T-helper 9 cell (primary cell): ENCODE measurements around the gene PACC1.

Experiments used
- DNase-seq: peaks from one replicate; pipeline ENCODE4 v3.0.0-alpha.2; 2020

Gene PACC1

DNA sequence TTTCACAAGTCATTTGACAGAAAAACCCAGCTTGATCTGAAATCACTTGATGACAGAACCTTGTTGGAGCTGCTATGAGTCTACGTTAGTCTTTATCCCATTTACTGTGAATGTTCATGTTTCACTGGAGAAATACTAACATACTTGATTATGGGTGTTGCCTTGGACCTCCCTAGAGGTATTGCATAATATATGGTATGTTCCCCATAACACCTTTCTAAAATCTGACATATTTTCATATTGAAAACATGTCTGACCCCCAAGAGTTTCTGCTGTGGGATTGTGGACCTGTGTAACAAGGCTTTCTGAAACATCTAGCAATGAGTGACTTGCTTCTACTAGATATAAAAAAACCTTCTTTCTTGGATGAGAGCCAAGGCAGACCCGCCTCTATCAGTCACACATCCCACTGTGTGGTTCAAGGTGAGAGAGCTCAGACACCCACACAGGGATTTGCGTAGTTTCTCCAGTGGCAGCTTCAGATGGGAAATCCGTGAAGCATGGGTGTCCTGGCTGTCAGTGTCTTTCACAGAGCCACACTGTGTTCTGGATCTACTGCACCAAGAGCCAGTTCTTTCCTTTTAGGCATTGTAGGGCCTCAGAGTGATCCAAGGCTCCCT is 22.6 kb upstream of the PACC1 start:
- DNase-seq, result no peak

DNA sequence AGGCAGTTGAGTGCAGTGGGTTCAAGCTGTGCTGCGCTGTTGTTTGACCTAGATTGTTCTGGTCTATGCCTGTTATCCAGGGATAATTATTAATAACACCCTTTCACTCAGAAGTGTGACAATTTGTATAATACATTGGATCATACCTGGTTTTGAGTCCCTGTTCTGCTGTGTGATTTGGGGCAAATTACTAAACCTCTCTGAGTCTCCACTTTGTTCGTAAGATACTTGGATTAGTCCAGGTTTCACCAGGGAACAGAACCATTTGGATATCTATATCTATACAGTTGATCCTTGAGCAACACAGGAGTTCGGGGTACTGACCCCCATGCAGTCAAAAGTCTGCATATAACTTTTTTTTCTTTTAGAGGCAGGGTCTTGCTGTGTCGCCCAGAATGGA is 20.3 kb upstream of the PACC1 start:
- no peak for DNase-seq

DNA sequence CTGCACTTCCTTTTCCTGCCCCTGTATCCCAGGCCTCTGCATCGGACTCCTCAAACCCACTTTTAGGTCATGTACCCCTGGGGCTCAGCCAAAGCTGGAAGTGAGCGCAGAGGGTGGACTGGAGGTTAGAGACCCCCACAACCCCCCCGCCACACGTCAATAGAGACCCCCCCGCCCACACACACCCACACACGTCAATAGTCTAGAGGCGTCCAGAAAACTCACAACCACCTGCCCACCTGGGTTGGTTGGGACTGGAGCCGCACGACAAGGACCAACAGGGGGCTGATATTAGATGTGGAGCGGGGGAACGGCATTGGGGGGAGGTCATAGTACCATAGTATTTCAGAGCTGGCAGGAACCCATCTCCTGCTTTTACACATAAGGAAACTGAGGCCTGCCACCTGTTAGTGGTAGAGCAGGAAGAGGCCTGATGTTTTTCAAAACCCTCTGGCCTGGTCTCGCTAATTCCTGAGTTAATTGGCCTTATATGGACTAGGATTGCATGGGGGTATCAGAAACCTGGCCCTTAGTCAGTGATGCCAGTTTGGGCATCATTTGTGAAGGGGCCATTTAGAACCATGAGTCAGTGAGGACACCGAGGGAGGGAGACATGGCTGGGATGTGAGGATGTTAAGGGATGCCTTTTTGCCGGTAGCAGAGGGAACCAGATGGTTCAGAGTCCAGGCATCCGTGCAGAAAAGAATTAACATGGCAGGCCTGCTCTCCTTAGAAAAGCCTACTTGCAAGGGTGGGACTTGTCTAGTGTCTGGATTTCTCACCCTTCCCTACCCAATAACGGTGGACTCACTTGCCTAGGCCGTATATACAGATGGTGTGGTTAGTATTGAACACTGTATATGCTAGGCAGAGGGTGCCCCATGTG is 19.1 kb upstream of the PACC1 start:
- DNase-seq, result no peak

DNA sequence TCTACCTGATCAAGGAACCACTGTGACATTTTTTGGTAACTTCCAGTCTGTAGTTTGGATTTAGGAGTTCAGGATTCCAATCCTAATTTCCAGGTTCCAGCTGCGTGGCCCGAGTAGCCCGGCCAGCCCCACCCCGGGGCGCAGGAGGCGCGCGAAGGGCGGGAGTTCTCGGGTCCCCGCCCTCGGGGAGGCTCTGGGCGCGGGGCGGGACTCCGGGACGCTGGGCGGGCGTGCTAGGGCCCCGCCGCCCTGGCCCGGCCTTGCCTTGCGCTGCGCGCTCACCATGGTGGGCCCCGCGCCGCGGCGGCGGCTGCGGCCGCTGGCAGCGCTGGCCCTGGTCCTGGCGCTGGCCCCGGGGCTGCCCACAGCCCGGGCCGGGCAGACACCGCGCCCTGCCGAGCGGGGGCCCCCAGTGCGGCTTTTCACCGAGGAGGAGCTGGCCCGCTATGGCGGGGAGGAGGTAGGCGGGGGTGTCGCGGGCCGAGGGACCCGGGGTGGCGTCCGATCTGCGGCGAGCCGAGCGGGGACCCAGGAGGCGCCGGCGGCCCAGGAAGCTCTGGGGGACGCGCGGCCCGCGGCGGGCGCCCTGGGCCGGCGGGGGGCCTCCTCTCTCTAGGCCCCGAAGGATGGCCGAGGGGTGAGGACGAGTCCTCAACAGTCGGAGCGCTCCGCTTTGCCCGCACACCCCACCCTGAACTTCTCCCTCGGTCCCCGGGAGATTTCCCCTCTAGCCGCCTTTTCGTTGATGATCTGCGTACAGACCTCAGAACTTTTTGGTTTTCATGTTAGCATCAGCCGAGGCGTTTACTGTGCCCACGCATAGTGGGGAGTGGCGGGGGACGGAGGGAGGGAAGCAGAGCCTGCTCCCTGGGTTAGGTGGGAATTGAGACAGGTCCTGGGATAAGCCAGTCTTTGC is 18.2 kb upstream of the PACC1 start, which contains the start of gene NENF:
Gene NENF (plus strand): TSS at position 260 of the 916 bp plus-strand sequence. CDS start 24 bp downstream, at position 284.
- peak; percentile 61 for DNase-seq

DNA sequence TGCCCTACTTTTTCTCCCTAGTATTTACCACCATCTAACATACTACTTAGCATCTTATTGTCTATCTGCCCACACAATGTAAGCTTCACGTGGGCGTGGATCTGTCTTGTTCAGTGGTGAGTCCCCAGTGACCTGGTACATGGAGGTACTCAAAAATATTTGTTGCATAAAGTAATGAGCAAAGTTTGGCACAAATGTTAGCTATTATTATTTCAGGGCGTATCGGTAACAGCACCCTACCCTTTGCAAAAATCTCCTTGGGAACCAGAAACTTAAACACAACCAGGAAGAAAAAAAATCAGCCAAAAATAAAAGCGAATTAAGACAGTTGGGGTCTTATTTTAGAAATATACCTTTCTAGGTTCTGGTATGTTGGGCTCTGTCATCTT is 17.6 kb upstream of the PACC1 start:
- DNase-seq, result no peak

DNA sequence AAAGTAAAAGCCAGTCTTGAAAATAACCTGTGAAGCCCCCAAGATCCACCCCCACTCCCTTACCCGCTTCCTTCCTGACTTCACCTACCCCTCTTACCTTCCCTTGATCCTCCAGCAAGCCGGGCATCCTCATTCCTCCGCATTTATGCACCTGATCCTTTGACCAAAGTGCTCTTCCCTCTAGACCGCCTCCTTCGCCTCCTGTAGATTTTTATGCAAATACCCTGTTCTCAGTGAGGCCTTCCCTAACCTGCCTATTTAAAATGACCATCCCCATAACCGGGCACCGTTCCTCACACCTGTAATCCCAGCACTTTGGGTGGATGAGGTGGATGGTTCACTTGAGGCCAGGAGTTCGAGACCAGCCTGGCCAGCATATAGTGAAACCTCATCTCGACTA is 17.0 kb upstream of the PACC1 start:
- no peak for DNase-seq

DNA sequence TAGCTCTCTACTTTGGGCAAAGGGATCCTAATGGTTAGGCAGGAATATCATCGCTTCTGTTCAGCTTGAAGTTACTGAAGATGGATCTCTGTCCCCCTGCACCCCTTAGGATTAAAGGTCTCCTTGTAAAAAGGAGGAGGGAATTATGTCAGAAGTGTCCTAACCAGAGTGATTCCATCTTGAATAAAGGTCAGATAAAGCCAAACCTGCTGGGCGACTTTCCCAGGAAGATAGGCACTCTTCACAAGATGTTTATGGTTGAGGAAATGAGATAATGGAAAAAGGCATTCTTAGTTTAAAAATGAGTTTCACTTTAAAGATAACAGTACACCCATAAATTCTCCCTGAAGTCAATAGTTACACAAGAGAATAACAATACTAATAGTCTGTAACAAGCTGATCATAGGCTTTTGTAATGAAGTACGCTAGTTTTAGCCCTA is 16.3 kb upstream of the PACC1 start:
- no peak for DNase-seq

DNA sequence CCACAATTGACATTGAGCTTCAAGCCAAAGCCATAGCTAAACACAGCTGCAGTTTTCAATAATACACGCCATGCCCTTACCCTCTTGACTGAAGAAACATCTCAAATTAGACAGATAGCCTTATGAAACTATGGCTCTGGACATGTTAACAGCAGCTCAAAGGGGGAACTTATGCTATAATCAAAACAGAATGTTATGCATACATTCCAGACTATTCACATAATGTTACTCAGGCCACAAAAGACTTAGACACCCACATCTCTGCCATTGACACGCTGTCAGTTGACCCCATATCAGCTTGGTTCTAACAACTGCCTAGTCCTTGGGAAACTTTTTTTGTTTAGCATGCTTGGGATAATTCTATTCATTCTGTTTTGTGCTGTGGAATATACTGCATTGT is 15.7 kb upstream of the PACC1 start:
- no peak for DNase-seq

DNA sequence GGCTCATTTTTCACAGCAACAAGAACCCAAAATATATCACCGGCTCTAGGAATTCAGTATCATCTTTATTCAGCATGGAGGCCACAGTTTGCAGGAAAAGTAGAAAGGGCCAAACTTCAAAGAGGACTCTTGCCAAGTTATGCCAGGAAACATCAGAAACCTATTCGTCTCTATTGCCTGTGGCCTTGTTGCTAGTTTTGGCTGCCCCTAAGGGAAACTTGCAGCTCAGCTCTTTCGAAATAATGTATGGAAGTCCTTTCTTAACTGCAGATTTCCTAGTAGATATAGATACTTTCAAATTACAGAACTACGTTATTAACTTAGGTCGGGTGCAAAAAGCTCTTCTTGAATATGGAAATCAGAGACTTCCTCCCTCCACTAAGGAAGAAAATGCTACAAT is 13.8 kb upstream of the PACC1 start:
- no peak for DNase-seq

DNA sequence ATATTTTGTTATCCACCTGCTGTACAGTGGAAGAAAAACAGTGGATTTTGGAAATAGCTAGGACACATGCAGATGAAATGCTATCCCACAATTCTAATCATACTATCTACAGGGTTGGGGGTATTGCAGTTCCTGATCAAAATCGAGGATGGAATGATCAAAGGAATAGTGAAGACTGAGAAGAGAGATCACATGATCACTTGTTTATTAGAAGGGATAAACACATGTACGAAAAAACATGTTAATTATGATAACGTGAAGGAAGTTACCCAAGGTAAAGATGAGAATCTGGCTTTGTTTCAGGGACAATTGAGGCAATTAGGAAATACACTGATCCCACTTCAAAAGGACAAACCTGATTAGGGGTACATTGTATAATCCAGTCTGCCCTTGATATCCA is 9.2 kb upstream of the PACC1 start:
- DNase-seq, result no peak

DNA sequence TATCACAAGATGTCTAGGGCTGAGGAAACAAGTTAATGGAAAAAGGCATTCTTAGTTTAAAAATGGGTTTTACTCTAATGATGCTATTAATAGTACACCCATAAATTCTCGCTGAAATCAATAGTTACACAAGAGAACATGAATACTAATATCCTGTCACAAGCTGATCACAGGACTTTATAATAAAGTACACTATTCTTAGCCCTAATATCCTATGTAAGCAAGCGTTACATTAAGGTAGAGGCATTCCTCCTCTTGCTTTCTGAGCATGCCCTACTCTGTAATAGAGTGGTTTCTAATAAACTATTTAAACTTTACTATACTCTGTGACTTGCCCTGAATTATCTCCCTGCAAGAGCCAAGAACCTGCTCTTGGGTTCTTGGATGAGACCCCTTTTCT is 6.5 kb upstream of the PACC1 start:
- no peak for DNase-seq

DNA sequence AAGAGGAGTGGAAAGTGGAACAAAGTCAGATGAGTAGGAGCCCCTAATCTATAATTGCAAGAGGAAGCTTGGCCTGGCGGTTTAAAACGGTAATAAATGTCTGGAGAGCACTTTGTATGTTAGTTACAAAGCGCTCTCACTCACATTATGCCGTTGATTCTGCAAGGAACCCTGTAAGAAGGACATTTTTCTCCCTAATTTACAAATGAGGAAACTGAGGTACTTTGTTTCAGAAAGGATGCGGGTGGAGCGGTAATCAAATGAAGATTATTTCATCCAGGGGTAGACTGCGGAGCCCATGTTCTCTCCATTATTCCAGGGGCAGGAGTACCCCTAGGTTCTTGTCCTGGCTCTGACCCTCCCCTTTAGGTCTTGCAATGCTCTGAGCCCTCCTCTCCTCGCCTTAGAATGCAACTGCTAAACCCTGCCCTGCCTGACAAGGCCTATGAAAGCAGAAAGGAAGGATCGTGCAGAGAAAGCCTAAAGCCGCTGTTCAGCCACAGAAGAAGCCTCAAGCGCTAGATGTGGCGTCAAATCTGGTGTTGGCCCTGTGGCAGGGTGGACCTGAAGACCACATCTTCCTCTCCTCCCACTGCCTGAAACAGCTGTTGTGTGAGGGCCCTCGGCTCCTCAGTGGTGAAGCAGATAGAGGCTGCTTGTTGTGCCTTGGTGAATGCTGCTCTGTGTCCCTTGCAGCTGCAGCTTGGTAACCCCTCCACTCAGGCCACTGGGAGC is 588 bp upstream of the PACC1 start:
- no peak for DNase-seq

DNA sequence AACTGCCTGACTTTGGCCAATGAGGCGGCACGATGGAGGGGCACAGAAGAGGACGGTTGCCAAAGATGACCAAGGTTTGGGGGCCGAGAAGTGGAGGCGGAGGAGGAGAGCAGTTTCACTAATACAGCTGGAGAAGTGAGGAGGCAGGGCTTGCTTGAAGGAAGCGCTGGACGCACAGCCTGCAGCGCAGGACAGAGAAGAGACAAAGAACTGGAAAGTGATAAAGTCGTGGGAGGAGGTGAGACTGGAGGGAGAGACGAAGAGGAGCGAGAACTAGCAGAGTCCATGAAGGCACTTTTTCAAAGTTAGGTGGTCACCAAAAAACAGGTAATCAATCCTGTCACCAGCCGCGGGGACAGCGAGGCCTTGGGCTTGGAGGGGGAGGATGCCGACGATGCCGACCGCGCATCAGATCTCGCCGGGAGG is 771 bp downstream of the PACC1 start:
- no peak for DNase-seq

DNA sequence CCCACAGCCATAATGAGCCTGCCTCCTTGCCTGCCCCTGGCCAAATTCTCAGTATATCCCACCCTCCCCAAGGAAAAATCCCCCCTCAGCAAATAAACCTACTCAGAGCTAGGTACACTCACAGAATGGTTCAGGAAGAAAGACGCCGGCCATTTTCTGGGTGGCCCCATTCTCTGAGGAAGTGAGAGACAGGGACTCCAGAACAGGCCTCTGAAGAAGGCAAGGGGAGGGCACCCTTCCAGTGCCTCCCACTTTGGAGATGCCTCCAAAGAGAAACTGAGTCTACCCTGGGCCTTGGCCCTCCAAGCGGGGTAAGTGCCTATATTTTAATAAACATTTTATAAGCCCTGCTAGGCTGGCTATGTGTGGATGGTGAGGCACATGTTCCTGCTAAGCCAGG is 2.3 kb downstream of the PACC1 start:
- no peak for DNase-seq

DNA sequence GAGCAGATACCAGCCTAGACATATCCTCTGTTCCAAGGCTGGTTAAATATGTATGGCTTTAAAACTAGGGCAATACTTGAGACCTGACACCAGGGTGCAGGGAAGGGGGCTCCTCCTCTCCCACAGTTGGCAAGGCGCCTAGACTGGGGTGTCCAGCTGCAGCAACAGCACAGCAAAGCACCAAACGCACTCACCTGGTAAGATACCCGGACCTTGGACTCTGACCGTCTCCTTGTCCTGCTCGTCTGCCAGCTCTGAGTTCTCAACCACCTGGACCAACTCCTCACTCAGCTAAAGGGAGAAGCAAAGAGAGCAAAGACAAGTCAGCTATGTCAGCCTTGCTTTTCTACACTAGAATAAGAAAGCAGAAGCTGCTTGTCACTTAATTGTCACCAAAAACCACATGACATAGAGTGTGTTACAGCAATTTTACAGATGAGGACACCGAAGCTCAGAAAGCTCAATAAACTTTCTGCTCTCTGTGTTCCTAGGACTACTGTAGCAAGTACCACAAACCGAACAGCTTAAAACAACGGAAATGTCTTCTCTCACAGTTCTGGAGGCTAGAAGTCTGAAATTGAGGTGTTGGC is 4.4 kb downstream of the PACC1 start:
- no peak for DNase-seq

DNA sequence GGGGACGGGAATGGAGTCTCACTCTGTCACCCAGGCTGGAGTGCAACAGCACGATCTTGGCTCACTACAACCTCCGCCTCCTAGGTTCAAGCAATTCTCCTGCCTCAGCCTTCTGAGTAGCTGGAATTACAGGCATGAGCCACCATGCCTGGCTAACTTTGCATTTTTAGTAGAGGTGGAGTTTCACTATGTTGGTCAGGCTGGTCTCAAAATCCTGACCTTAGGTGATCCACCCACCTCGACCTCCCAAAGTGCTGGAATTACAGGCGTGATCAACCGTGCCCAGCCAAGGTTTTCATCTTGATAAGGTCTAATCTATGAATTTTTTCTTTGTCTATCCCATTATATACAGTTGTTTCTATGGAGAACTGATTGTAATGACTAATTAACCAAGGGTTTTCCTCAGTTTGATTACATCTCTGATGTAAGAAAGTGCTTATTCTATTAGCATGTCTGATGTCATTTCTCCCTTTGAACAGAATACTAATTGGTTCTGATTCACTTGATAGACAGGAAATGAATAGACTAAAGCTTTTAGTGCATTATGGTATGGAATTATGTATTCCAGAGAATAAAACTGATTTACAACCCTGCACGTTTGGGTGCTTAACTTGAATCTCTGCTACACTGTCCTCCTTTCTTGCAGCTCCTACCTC is 11.9 kb downstream of the PACC1 start:
- DNase-seq, result no peak

DNA sequence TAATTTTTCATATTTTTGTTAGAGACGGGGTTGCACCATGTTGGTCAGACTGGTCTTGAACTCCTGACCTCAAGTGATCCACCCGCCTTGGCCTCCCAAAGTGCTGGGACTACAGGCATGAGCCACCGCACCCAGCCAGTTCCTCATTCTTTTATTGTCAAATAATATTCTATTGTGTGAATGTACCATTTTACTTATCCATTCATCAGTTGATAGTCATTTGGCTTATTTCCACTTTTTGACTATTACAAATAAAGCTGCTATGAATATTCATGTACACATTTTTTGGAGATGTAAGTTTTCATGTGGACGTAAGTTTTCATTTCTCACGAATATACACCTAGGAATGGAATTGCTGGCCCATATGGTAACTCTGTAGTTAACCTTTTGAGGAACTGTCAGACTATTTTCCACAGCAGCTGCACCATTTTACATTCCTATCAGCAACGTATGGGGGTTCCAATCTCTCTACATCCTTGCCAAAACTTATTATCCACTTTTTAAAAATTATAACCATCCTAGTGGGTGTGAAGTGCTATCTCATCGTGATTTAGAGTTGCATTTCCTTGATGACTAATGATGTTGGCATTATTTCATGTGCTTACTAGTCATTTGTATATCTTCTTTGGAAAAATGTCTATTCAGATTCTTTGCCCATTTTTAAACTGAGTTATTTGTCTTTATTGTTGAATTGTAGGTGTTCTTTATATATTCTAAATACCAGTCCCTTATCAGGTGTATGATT is 12.7 kb downstream of the PACC1 start:
- DNase-seq, result no peak

DNA sequence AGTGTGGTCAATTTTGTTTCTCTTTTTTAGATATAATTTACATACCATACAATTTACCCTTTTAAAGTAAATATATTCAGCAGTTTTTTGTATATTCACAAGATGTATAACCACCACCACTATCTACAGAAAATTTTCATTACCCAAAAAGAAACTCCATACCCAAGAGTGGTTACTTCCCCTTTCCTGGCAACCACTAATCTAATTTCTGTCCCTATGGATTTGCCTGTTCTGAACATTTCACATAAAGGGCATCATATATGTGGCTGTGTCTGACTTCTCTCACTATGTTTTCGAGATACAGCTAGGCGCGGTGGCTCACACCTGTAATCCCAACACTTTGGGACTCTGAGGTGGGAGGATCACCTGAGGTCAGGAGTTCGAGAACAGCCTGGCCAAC is 13.6 kb downstream of the PACC1 start:
- no peak for DNase-seq

DNA sequence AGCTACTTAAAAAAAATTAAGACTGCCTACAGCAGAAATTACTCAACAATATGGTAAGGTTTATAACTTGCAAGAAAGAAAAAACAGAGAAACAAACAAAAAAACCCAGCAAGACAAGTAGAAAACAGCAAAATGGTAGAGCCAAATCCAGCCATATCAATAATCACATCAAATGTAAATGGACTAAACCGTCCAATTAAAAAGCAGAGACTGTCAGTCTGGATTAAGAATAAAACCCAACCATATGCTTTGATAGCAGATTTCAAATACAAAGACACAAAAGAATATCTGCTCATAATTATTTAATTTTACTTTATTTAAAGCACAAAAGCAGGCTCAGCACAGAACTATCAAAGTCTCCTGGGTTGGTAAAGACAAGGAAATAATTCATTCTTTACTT is 17.5 kb downstream of the PACC1 start:
- DNase-seq, result no peak

DNA sequence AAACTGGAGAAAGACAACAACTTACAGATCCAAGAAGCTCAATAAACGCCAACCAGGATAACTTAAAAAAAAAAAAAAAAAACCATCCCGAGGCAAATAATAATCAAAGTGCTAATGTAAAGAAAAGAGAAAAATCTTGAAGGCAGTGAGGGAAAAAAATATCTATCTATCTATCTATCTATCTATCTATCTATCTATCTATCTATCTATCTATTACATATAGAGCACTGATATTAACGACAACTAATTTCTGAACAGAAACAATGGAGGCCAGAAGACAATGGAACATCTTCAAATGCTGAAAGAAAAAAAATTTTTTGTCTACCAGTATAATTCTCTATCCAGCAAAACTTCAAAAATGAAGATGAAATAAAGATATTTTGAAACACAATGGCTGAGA is 18.0 kb downstream of the PACC1 start:
- DNase-seq, result no peak
